Measurements from ENCODE around the gene DAAM2.

Gene DAAM2

GRCh38 chr6:39941138-39941537 lies 149.0 kb downstream of the DAAM2 start:
- Histone ChIP-seq H3K9me3 (ENCODE audit: control insufficient read depth in 2 of 2, low read length in 2 of 2) (no peaks in the 10 kb centered on the region), H3K36me3 (ENCODE audit: control insufficient read depth in 2 of 2, insufficient read depth in 2 of 2, low read length in 2 of 2) (no peaks in the 10 kb centered on the region), H3K27me3 (ENCODE audit: control insufficient read depth in 2 of 2, insufficient read depth in 2 of 2, low read length in 2 of 2) (no peaks in the 10 kb centered on the region), H3K4me3 (ENCODE audit: low read length in 2 of 2) (no peak overlapping the region), H3K9ac (ENCODE audit: low read depth in 1 of 2, low read length in 2 of 2) (no peak overlapping the region), H3K4me1 (ENCODE audit: control insufficient read depth in 2 of 2, insufficient read depth in 2 of 2, low read length in 2 of 2) (peaks cover 13 to 24% of the 10 kb centered on the region in 2 donors), H3K27ac (ENCODE audit: low read depth in 2 of 2, low read length in 2 of 2) (no peak overlapping the region)

GRCh38 chr6:39941820-39942219 lies 149.6 kb downstream of the DAAM2 start:
- no peaks in the 10 kb centered on the region for H3K9me3 ChIP-seq (ENCODE audit: control insufficient read depth in 2 of 2, low read length in 2 of 2)
- H3K27me3 ChIP-seq (ENCODE audit: control insufficient read depth in 2 of 2, insufficient read depth in 2 of 2, low read length in 2 of 2) = no peaks in the 10 kb centered on the region
- H3K9ac ChIP-seq (ENCODE audit: low read depth in 1 of 2, low read length in 2 of 2) = no peak overlapping the region
- H3K36me3 ChIP-seq (ENCODE audit: control insufficient read depth in 2 of 2, insufficient read depth in 2 of 2, low read length in 2 of 2) = no peaks in the 10 kb centered on the region
- no peak overlapping the region for H3K4me3 ChIP-seq (ENCODE audit: low read length in 2 of 2)
- H3K4me1 ChIP-seq (ENCODE audit: control insufficient read depth in 2 of 2, insufficient read depth in 2 of 2, low read length in 2 of 2) = peaks cover 15 to 27% of the 10 kb centered on the region in 2 donors
- no peak overlapping the region for H3K27ac ChIP-seq (ENCODE audit: low read depth in 2 of 2, low read length in 2 of 2)

GRCh38 chr6:39942903-39943580 lies 150.9 kb downstream of the DAAM2 start:
- H3K36me3 ChIP-seq (ENCODE audit: control insufficient read depth in 2 of 2, insufficient read depth in 2 of 2, low read length in 2 of 2) = no peaks in the 10 kb centered on the region
- H3K4me1 ChIP-seq (ENCODE audit: control insufficient read depth in 2 of 2, insufficient read depth in 2 of 2, low read length in 2 of 2) = peaks cover 12 to 36% of the 10 kb centered on the region in 2 donors
- H3K27me3 ChIP-seq (ENCODE audit: control insufficient read depth in 2 of 2, insufficient read depth in 2 of 2, low read length in 2 of 2) = no peaks in the 10 kb centered on the region
- H3K4me3 ChIP-seq (ENCODE audit: low read length in 2 of 2) = no peak overlapping the region
- no peak overlapping the region for H3K27ac ChIP-seq (ENCODE audit: low read depth in 2 of 2, low read length in 2 of 2)
- H3K9me3 ChIP-seq (ENCODE audit: control insufficient read depth in 2 of 2, low read length in 2 of 2) = no peaks in the 10 kb centered on the region
- no peak overlapping the region for H3K9ac ChIP-seq (ENCODE audit: low read depth in 1 of 2, low read length in 2 of 2)

DNA sequence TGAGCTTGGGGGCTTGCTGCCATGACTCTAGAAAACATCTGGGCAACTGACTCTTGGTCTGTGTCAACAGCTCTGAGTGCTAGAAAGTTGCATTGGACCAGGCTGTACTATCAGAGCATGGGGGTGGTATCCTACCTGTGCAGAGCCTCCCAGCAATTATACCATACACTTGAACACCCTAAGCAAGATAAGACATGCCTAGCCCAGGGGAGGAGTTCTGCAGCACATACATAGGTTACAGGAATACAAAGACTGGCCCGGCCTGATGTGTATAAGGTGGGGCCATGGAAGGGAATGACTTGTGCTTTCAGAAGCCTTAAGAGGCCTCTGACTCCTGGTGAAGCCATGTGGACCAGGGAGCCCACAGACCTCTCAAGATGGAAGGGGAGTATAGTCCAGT lies 153.4 kb downstream of the DAAM2 start:
- H3K27me3 ChIP-seq (ENCODE audit: control insufficient read depth in 2 of 2, insufficient read depth in 2 of 2, low read length in 2 of 2) = no peaks in the 10 kb centered on the region
- peaks cover 0 to 2% of the 10 kb centered on the region in 2 donors for H3K9me3 ChIP-seq (ENCODE audit: control insufficient read depth in 2 of 2, low read length in 2 of 2)
- peaks cover 12 to 33% of the 10 kb centered on the region in 2 donors for H3K4me1 ChIP-seq (ENCODE audit: control insufficient read depth in 2 of 2, insufficient read depth in 2 of 2, low read length in 2 of 2)
- H3K9ac ChIP-seq (ENCODE audit: low read depth in 1 of 2, low read length in 2 of 2) = no peak overlapping the region
- no peak overlapping the region for H3K4me3 ChIP-seq (ENCODE audit: low read length in 2 of 2)
- H3K36me3 ChIP-seq (ENCODE audit: control insufficient read depth in 2 of 2, insufficient read depth in 2 of 2, low read length in 2 of 2) = no peaks in the 10 kb centered on the region
- H3K27ac ChIP-seq (ENCODE audit: low read depth in 2 of 2, low read length in 2 of 2) = peak overlapping the region; percentile 34 to 35

DNA sequence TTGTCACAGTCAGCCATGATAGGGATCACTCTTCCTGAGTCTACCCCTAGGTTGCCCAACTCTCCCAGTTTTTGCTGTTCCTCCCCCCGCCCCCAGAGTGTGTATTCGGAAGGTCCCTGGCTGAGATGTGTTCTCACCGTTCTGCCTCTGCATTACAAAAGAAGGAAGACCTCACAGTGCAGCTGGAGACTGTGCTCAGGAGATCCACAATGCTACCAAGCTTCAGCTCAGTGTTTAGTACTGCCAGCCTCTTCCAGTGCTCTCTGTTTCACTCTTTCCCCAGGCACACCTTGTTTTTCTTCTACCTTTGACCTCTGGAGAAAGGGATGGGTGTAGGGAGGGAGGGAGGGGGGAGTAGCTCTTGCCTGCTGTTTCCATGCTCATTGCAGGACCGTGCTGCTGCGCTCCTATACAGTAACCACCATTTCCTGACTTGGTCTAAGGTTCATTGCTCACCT lies 155.5 kb downstream of the DAAM2 start:
- H3K27ac ChIP-seq (ENCODE audit: low read depth in 2 of 2, low read length in 2 of 2) = peak overlapping the region; percentile 3 to 52
- no peaks in the 10 kb centered on the region for H3K36me3 ChIP-seq (ENCODE audit: control insufficient read depth in 2 of 2, insufficient read depth in 2 of 2, low read length in 2 of 2)
- no peak overlapping the region for H3K4me3 ChIP-seq (ENCODE audit: low read length in 2 of 2)
- no peak overlapping the region for H3K9ac ChIP-seq (ENCODE audit: low read depth in 1 of 2, low read length in 2 of 2)
- H3K27me3 ChIP-seq (ENCODE audit: control insufficient read depth in 2 of 2, insufficient read depth in 2 of 2, low read length in 2 of 2) = no peaks in the 10 kb centered on the region
- H3K4me1 ChIP-seq (ENCODE audit: control insufficient read depth in 2 of 2, insufficient read depth in 2 of 2, low read length in 2 of 2) = peaks cover 12 to 33% of the 10 kb centered on the region in 2 donors
- peaks cover 0 to 2% of the 10 kb centered on the region in 2 donors for H3K9me3 ChIP-seq (ENCODE audit: control insufficient read depth in 2 of 2, low read length in 2 of 2)

DNA sequence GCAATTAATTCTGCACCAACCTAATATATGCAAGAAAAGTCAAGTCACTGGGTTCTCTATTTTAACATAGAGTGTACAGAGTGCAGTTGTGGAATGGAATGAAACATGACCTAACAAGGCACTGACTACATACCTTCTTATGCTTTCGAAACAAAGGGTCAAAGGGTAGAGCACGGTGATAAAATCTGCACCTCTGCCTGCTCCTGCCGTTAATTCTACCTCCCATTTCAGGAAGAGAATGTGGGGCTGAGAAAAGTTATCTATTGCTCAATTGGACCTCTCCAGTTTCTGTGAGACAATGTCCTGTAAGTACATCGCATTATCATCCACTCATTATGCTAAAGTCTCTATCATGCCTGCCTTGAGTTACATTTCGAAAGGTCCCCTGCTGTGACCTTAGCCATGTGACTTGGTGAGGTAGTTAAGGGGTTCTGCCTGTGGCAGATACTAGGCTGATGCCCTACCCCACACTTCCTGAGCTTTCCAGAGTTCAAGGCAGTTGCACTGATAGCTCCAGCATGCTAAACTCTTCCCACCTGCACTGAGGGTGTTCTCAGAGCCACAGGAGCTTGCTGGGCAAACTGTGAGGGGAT lies 156.1 kb downstream of the DAAM2 start:
- no peak overlapping the region for H3K9ac ChIP-seq (ENCODE audit: low read depth in 1 of 2, low read length in 2 of 2)
- no peaks in the 10 kb centered on the region for H3K36me3 ChIP-seq (ENCODE audit: control insufficient read depth in 2 of 2, insufficient read depth in 2 of 2, low read length in 2 of 2)
- peaks cover 12 to 33% of the 10 kb centered on the region in 2 donors for H3K4me1 ChIP-seq (ENCODE audit: control insufficient read depth in 2 of 2, insufficient read depth in 2 of 2, low read length in 2 of 2)
- no peak overlapping the region for H3K4me3 ChIP-seq (ENCODE audit: low read length in 2 of 2)
- no peak overlapping the region for H3K27ac ChIP-seq (ENCODE audit: low read depth in 2 of 2, low read length in 2 of 2)
- H3K27me3 ChIP-seq (ENCODE audit: control insufficient read depth in 2 of 2, insufficient read depth in 2 of 2, low read length in 2 of 2) = no peaks in the 10 kb centered on the region
- peaks cover 0 to 2% of the 10 kb centered on the region in 2 donors for H3K9me3 ChIP-seq (ENCODE audit: control insufficient read depth in 2 of 2, low read length in 2 of 2)

- no peak overlapping the region for H3K4me3 ChIP-seq (ENCODE audit: low read length in 2 of 2)
- H3K36me3 ChIP-seq (ENCODE audit: control insufficient read depth in 2 of 2, insufficient read depth in 2 of 2, low read length in 2 of 2) = no peaks in the 10 kb centered on the region
- no peaks in the 10 kb centered on the region for H3K27me3 ChIP-seq (ENCODE audit: control insufficient read depth in 2 of 2, insufficient read depth in 2 of 2, low read length in 2 of 2)
- no peak overlapping the region for H3K27ac ChIP-seq (ENCODE audit: low read depth in 2 of 2, low read length in 2 of 2)
- peaks cover 6 to 22% of the 10 kb centered on the region in 2 donors for H3K4me1 ChIP-seq (ENCODE audit: control insufficient read depth in 2 of 2, insufficient read depth in 2 of 2, low read length in 2 of 2)
- H3K9ac ChIP-seq (ENCODE audit: low read depth in 1 of 2, low read length in 2 of 2) = no peak overlapping the region
- peaks cover 0 to 2% of the 10 kb centered on the region in 2 donors for H3K9me3 ChIP-seq (ENCODE audit: control insufficient read depth in 2 of 2, low read length in 2 of 2)
Observed at GRCh38 chr6:39950125-39950720, 158.0 kb downstream of the DAAM2 start.

GRCh38 chr6:39951191-39951590 lies 159.0 kb downstream of the DAAM2 start:
- Histone ChIP-seq H3K4me1 (ENCODE audit: control insufficient read depth in 2 of 2, insufficient read depth in 2 of 2, low read length in 2 of 2) (peaks cover 1 to 19% of the 10 kb centered on the region in 2 donors), H3K27ac (ENCODE audit: low read depth in 2 of 2, low read length in 2 of 2) (no peak overlapping the region), H3K9ac (ENCODE audit: low read depth in 1 of 2, low read length in 2 of 2) (no peak overlapping the region), H3K9me3 (ENCODE audit: control insufficient read depth in 2 of 2, low read length in 2 of 2) (peaks cover 0 to 2% of the 10 kb centered on the region in 2 donors), H3K36me3 (ENCODE audit: control insufficient read depth in 2 of 2, insufficient read depth in 2 of 2, low read length in 2 of 2) (no peaks in the 10 kb centered on the region), H3K27me3 (ENCODE audit: control insufficient read depth in 2 of 2, insufficient read depth in 2 of 2, low read length in 2 of 2) (no peaks in the 10 kb centered on the region), H3K4me3 (ENCODE audit: low read length in 2 of 2) (no peak overlapping the region)

GRCh38 chr6:39951716-39952115 lies 159.5 kb downstream of the DAAM2 start:
- Histone ChIP-seq H3K4me1 (ENCODE audit: control insufficient read depth in 2 of 2, insufficient read depth in 2 of 2, low read length in 2 of 2) (peaks cover 0 to 16% of the 10 kb centered on the region in 2 donors), H3K4me3 (ENCODE audit: low read length in 2 of 2) (no peak overlapping the region), H3K9ac (ENCODE audit: low read depth in 1 of 2, low read length in 2 of 2) (no peak overlapping the region), H3K9me3 (ENCODE audit: control insufficient read depth in 2 of 2, low read length in 2 of 2) (peaks cover 0 to 2% of the 10 kb centered on the region in 2 donors), H3K36me3 (ENCODE audit: control insufficient read depth in 2 of 2, insufficient read depth in 2 of 2, low read length in 2 of 2) (no peaks in the 10 kb centered on the region), H3K27me3 (ENCODE audit: control insufficient read depth in 2 of 2, insufficient read depth in 2 of 2, low read length in 2 of 2) (no peaks in the 10 kb centered on the region), H3K27ac (ENCODE audit: low read depth in 2 of 2, low read length in 2 of 2) (no peak overlapping the region)

GRCh38 chr6:39952167-39952566 lies 160.0 kb downstream of the DAAM2 start:
- no peaks in the 10 kb centered on the region for H3K27me3 ChIP-seq (ENCODE audit: control insufficient read depth in 2 of 2, insufficient read depth in 2 of 2, low read length in 2 of 2)
- H3K36me3 ChIP-seq (ENCODE audit: control insufficient read depth in 2 of 2, insufficient read depth in 2 of 2, low read length in 2 of 2) = no peaks in the 10 kb centered on the region
- H3K9ac ChIP-seq (ENCODE audit: low read depth in 1 of 2, low read length in 2 of 2) = no peak overlapping the region
- no peak overlapping the region for H3K27ac ChIP-seq (ENCODE audit: low read depth in 2 of 2, low read length in 2 of 2)
- H3K4me3 ChIP-seq (ENCODE audit: low read length in 2 of 2) = no peak overlapping the region
- H3K9me3 ChIP-seq (ENCODE audit: control insufficient read depth in 2 of 2, low read length in 2 of 2) = peaks cover 0 to 2% of the 10 kb centered on the region in 2 donors
- H3K4me1 ChIP-seq (ENCODE audit: control insufficient read depth in 2 of 2, insufficient read depth in 2 of 2, low read length in 2 of 2) = peaks cover 0 to 12% of the 10 kb centered on the region in 2 donors
